ENCODE results near the gene C3.

DNA sequence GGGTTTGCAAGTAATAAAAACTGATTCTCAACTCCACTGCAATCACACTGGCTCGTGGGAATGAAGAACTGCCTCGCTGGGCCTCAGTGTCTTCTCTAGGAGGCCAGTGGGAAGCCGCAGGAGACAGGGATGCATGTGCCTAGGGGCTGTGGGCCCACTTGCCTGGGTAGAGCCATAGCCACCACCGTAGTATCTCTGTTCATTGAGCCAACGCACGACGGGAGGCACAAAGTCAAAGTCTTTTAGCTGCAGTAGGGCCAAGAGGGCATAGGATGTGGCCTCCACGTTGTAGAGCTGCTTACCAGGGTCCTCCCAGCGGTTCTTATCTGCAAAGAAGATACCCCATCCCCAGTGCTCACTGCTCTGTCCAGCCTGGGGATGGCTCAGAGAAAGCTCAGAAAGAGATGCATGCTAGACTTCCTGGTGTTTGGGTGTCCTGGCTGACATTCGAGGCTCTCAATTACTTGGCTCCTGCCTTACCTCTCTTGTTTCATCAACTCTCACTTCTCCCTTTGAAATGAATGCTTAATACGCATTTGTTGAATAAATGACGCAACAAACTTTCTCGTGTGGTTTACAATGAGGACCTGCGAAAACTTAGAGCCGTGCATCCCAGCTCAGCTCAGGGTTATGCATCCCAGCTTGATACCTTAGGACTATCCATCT, 34.4 kb downstream of the C3 start:
- TF ChIP-seq, protein P1, sequence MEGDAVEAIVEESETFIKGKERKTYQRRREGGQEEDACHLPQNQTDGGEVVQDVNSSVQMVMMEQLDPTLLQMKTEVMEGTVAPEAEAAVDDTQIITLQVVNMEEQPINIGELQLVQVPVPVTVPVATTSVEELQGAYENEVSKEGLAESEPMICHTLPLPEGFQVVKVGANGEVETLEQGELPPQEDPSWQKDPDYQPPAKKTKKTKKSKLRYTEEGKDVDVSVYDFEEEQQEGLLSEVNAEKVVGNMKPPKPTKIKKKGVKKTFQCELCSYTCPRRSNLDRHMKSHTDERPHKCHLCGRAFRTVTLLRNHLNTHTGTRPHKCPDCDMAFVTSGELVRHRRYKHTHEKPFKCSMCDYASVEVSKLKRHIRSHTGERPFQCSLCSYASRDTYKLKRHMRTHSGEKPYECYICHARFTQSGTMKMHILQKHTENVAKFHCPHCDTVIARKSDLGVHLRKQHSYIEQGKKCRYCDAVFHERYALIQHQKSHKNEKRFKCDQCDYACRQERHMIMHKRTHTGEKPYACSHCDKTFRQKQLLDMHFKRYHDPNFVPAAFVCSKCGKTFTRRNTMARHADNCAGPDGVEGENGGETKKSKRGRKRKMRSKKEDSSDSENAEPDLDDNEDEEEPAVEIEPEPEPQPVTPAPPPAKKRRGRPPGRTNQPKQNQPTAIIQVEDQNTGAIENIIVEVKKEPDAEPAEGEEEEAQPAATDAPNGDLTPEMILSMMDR (optimal IDR thresholded peaks at IDR 0.05 in 1 of 3, IDR thresholded peaks at IDR 0.05 in 1 of 3, conservative IDR thresholded peaks at IDR 0.05 in 1 of 3; ENCODE audit: extremely low read depth in 1 of 3, insufficient read depth in 2 of 3, low read length in 3 of 3), result no peak
- TF ChIP-seq EZH2 (IDR thresholded peaks at IDR 0.05; ENCODE audit: low read length), result no peak

Measured in keratinocyte (primary cell).